ENCODE data around the gene CDKN2AIP. TPM values are rescaled to one million over a fixed set of nuclear protein-coding genes. Genes with fewer than 3 reads are reported as not detected.

The CDKN2AIP gene
- total and polyA plus RNA-seq, 8 donors, result 11.0 to 44.3 (median 22.3) TPM

- H3K4me1 ChIP-seq, result peaks cover 5 to 21% (median 7%) of the 10 kb centered on the region in 4 donors
- WGBS, 5 donors, result 87 to 93% (median 90%) methylated on average over 22 to 28 of the region's 28 CpGs
- no peaks in the 10 kb centered on the region for H3K27me3 ChIP-seq
- TF ChIP-seq POLR2A (IDR thresholded peaks at IDR 0.05) (no peak), EP300 (IDR thresholded peaks at IDR 0.05) (no peak), POLR2AphosphoS5 (IDR thresholded peaks at IDR 0.05) (no peak), CTCF (IDR thresholded peaks at IDR 0.05) (no peak)
- DNase-seq, result no peak
- no peaks in the 10 kb centered on the region for H3K36me3 ChIP-seq
- H3K27ac ChIP-seq, result no peak overlapping the region
- H3K9me3 ChIP-seq, result no peaks in the 10 kb centered on the region
- intact Hi-C loops (cut with DNase I; ENCODE audit: low total_unique reads), result no loop called here
- H3K4me3 ChIP-seq, result no peak overlapping the region
Observed at GRCh38 chr4:183413234-183414200, 30.9 kb upstream of the CDKN2AIP start.

GRCh38 chr4:183416879-183417755, 27.3 kb upstream of the CDKN2AIP start:
- DNase-seq, result no peak
- WGBS, 5 donors, result 76 to 80% (median 79%) methylated on average over 10 of the region's 10 CpGs
- TF ChIP-seq POLR2A (IDR thresholded peaks at IDR 0.05), result no peak
- no peak for TF ChIP-seq POLR2AphosphoS5 (IDR thresholded peaks at IDR 0.05)
- TF ChIP-seq CTCF (IDR thresholded peaks at IDR 0.05), result no peak
- TF ChIP-seq EP300 (IDR thresholded peaks at IDR 0.05), result no peak
- Histone ChIP-seq H3K27ac (no peak overlapping the region), H3K36me3 (no peaks in the 10 kb centered on the region), H3K9me3 (no peaks in the 10 kb centered on the region), H3K4me1 (no peaks in the 10 kb centered on the region), H3K4me3 (no peak overlapping the region), H3K27me3 (no peaks in the 10 kb centered on the region)
- intact Hi-C loops (cut with DNase I; ENCODE audit: low total_unique reads), result no loop called here

GRCh38 chr4:183422962-183423631, 21.3 kb upstream of the CDKN2AIP start:
- Histone ChIP-seq H3K9me3 (no peaks in the 10 kb centered on the region), H3K4me1 (no peaks in the 10 kb centered on the region), H3K27me3 (no peaks in the 10 kb centered on the region), H3K4me3 (no peak overlapping the region), H3K36me3 (no peaks in the 10 kb centered on the region), H3K27ac (no peak overlapping the region)
- 73 to 87% (median 81%) methylated on average over 9 of the region's 9 CpGs for WGBS, 5 donors
- peak in 1 of 2 donors; percentile 18 for DNase-seq
- intact Hi-C loops (cut with DNase I; ENCODE audit: low total_unique reads), result no loop called here
- TF ChIP-seq CTCF (IDR thresholded peaks at IDR 0.05), result no peak
- no peak for TF ChIP-seq POLR2AphosphoS5 (IDR thresholded peaks at IDR 0.05)
- no peak for TF ChIP-seq EP300 (IDR thresholded peaks at IDR 0.05)
- no peak for TF ChIP-seq POLR2A (IDR thresholded peaks at IDR 0.05)

Measured in stomach (tissue), 9 donors.